Putamen (tissue), 1 donor: Measurements from ENCODE around the gene LHB.
"Not testable (repeated sequence)": the region's sequence is repeated elsewhere in the genome, so short reads cannot be mapped to it uniquely, and the experiment has no call there.

Experiments
- DNase-seq: peaks from one replicate; pipeline ENCODE4 v3.0.0-alpha.2; 2016; ENCODE audit warnings: low spot score

LHB gene

GRCh38 chr19:49038111-49038510, 21.2 kb upstream of the LHB start:
- not testable (repeated sequence) for DNase-seq

- not testable (repeated sequence) for DNase-seq
Observed at GRCh38 chr19:49036815-49037214, 19.9 kb upstream of the LHB start, which contains the start of gene CGB1. TSS of gene CGB1 (minus strand) at chr19:49036895. CDS start at chr19:49036711, 184 bp downstream.

- not testable (repeated sequence) for DNase-seq
Observed at GRCh38 chr19:49031642-49032301, 14.9 kb upstream of the LHB start, which contains the start of gene CGB2. TSS of gene CGB2 (plus strand) at chr19:49031890. CDS start at chr19:49032096, 206 bp downstream.

- not testable (repeated sequence) for DNase-seq
Observed at GRCh38 chr19:49030323-49030722, 13.4 kb upstream of the LHB start.

- DNase-seq: not testable (repeated sequence)
Observed at GRCh38 chr19:49029749-49030148, 12.9 kb upstream of the LHB start.

- DNase-seq: not testable (repeated sequence)
Observed at GRCh38 chr19:49028686-49029085, 11.8 kb upstream of the LHB start.

- not testable (repeated sequence) for DNase-seq
Observed at GRCh38 chr19:49025599-49025998, 8.7 kb upstream of the LHB start.

GRCh38 chr19:49025088-49025487, 8.2 kb upstream of the LHB start:
- not testable (repeated sequence) for DNase-seq

GRCh38 chr19:49024233-49024632, 7.3 kb upstream of the LHB start, which contains the start of gene CGB3:
TSS of gene CGB3 (minus strand) at chr19:49024333. CDS start at chr19:49023971, 362 bp downstream.
- not testable (repeated sequence) for DNase-seq

- no peak for DNase-seq
Observed at GRCh38 chr19:49022116-49022515, 5.2 kb upstream of the LHB start.

- no peak for DNase-seq
Observed at GRCh38 chr19:49020931-49021895, 4.3 kb upstream of the LHB start.

- DNase-seq: no peak
Observed at GRCh38 chr19:49020342-49020741, 3.5 kb upstream of the LHB start.

- no peak for DNase-seq
Observed at GRCh38 chr19:49019242-49019932, 2.5 kb upstream of the LHB start.

- DNase-seq: not testable (repeated sequence)
Observed at GRCh38 chr19:49018388-49019241, 1.7 kb upstream of the LHB start.

- DNase-seq: no peak
Observed at GRCh38 chr19:49017666-49018351, 918 bp upstream of the LHB start.

- no peak for DNase-seq
Observed at GRCh38 chr19:49016067-49016839, 638 bp downstream of the LHB start.

GRCh38 chr19:49014870-49015255, 2.0 kb downstream of the LHB start:
- no peak for DNase-seq

GRCh38 chr19:49014123-49014869, 2.6 kb downstream of the LHB start:
- DNase-seq: no peak

GRCh38 chr19:49011194-49011593, 5.7 kb downstream of the LHB start:
- no peak for DNase-seq
